Measurements from ENCODE around the gene GIPC2.

GRCh38 chr1:78102916-78103315 is 57.1 kb downstream of the GIPC2 start:
- TF ChIP-seq CTCF (IDR thresholded peaks at IDR 0.05) (no peak), EZH2 (IDR thresholded peaks at IDR 0.05; ENCODE audit: borderline replicate concordance, insufficient read depth, low read depth, low read length, poor library complexity, severe bottlenecking) (no peak)

Measured in B cell (primary cell).